ENCODE results near the gene IL1B.

The IL1B gene

GRCh38 chr2:112807233-112807807, 29.3 kb downstream of the IL1B start:
- DNase-seq (ENCODE audit: low read depth in 2 of 2), result no peak

DNA sequence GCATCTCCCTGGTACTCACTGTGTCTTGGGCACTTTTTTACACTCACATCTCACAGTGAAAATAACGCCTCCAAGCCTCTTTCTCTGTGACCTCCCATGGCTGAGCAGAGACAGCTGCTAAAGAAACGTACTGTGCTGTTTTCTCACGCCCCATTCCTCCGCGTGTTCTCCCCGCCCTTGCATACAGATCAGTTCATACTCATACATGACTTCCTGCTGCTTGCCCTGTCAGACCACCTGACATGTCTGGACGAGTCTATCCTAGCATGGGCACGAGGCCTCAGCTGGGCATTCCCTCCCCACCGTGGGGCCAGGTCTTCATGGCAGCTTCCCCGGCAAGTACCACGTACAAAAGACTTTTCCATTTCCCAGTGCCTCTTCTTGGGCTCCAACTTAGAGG, 31.0 kb downstream of the IL1B start:
- DNase-seq (ENCODE audit: low read depth in 2 of 2), result no peak

- DNase-seq (ENCODE audit: low read depth in 2 of 2), result no peak
Observed at GRCh38 chr2:112803691-112804521, 32.7 kb downstream of the IL1B start.

GRCh38 chr2:112800881-112801583, 35.5 kb downstream of the IL1B start:
- no peak for DNase-seq (ENCODE audit: low read depth in 2 of 2)

GRCh38 chr2:112798979-112799975, 37.3 kb downstream of the IL1B start:
- no peak for DNase-seq (ENCODE audit: low read depth in 2 of 2)

- no peak for DNase-seq (ENCODE audit: low read depth in 2 of 2)
Observed at GRCh38 chr2:112796486-112796885, 40.1 kb downstream of the IL1B start.

GRCh38 chr2:112795774-112796173, 40.8 kb downstream of the IL1B start:
- no peak for DNase-seq (ENCODE audit: low read depth in 2 of 2)

GRCh38 chr2:112794841-112795240, 41.7 kb downstream of the IL1B start:
- no peak for DNase-seq (ENCODE audit: low read depth in 2 of 2)

GRCh38 chr2:112794131-112794733, 42.3 kb downstream of the IL1B start:
- DNase-seq (ENCODE audit: low read depth in 2 of 2), result no peak

- DNase-seq (ENCODE audit: low read depth in 2 of 2), result no peak
Observed at GRCh38 chr2:112793449-112793978, 43.1 kb downstream of the IL1B start.

GRCh38 chr2:112792419-112792818, 44.2 kb downstream of the IL1B start:
- DNase-seq (ENCODE audit: low read depth in 2 of 2), result no peak

- DNase-seq (ENCODE audit: low read depth in 2 of 2), result no peak
Observed at GRCh38 chr2:112791693-112792230, 44.8 kb downstream of the IL1B start.

GRCh38 chr2:112791019-112791418, 45.6 kb downstream of the IL1B start:
- no peak for DNase-seq (ENCODE audit: low read depth in 2 of 2)

DNA sequence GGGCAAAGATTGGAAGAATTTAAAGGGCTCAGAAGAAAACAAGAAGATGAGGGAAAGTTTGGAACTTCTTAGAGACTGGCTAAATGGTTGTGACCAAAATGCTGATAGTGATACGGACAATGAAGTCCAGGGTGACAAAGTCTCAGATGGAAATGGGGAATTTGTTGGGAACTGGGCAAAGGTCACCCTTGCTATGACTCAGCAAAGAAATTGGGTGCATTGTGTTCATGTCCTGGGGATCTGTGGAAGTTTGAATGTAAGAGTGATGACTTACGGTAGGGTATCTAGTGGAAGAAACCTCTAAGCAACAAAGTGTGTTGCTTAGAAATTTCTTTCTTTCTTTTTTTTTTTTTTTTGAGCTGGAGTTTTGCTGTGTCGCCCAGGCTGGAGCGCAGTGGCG, 46.3 kb downstream of the IL1B start:
- DNase-seq (ENCODE audit: low read depth in 2 of 2), result no peak

DNA sequence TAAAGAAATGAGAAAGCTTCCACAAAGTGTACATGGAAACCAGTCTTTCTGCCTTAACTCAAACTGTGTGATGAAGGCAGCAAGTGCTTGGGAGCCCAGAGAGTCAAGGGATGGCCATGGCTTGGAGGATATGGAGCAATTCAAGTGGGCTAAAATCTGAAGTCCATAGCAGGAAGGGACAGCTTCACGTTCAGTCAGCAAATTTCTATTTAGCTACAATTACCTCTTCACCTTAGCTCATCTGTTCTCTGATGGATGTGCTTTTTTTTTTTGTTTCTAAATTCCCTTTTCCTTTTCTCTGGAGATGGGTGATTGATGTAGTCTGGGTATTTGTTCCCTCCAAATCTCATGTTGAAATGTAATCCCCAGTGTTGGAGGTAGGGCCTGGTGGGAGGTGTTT, 47.4 kb downstream of the IL1B start:
- no peak for DNase-seq (ENCODE audit: low read depth in 2 of 2)

DNA sequence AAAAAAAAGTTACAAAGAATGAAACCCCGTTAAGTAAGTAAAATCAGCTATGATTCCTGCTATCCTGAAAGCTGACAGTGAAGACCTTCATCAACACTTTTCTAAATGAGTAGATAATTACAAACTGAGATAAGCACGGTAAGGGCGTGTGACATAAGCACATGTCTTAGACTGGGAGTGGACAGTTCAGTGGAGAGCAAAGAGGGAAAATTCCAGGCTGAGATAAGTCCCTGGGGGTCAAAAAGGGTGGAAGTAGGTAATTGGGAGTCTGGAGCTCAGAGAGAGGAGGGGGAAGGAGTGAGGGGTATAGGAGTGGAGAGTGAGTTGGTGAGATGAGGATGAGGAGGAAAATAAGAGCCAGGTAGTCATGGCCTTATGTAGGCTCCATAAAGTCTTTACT, 47.9 kb downstream of the IL1B start:
- no peak for DNase-seq (ENCODE audit: low read depth in 2 of 2)

DNA sequence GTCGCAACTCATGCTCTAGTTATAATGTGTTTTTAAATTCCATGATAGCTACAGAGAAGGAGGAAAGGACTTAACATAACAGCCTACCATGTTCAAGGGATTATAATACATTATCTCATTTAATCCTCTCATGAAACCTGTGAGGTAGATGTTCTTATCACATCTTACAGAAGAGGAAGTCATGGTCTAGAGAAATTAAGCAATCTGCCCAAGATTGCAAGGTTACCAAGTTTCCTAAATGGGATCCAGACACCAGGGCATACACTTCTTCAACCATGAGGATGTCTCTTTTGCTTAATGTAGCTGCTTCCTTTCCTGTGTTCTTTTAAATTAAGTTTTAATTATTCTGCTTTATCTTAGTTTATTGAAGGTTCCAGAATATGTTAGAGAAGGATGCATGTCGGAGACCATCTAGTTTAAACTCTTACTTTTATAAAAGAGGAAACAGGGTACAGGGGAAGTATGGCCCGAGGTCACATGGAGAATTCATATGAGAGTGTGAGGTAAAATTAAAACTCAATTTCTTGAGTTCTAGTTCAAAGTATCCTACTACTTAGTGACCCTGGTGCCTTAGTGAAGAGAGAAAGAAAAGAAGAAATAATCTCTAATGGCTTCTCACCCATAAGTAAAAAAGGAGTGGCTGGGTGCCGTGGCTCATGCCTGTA, 48.7 kb downstream of the IL1B start:
- no peak for DNase-seq (ENCODE audit: low read depth in 2 of 2)

DNA sequence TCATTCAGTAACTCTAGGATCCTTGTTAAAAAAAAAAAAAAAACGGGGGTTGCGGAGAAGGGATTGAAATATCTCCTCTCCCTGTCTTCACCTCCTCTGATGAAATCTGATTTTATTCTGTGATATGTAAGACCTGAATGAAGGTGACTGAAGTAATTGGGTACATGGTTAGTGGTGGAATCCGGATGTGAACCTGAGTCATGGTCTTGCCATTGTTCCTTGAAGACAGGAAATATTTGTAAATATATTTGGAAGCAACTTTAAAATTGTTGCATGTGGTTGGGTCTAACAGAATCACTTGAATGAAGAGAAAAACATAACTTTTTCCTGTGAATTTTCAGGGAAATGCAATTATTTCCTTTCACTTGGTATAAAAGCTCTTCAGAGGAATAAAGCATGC, 49.3 kb downstream of the IL1B start:
- DNase-seq (ENCODE audit: low read depth in 2 of 2), result no peak

DNA sequence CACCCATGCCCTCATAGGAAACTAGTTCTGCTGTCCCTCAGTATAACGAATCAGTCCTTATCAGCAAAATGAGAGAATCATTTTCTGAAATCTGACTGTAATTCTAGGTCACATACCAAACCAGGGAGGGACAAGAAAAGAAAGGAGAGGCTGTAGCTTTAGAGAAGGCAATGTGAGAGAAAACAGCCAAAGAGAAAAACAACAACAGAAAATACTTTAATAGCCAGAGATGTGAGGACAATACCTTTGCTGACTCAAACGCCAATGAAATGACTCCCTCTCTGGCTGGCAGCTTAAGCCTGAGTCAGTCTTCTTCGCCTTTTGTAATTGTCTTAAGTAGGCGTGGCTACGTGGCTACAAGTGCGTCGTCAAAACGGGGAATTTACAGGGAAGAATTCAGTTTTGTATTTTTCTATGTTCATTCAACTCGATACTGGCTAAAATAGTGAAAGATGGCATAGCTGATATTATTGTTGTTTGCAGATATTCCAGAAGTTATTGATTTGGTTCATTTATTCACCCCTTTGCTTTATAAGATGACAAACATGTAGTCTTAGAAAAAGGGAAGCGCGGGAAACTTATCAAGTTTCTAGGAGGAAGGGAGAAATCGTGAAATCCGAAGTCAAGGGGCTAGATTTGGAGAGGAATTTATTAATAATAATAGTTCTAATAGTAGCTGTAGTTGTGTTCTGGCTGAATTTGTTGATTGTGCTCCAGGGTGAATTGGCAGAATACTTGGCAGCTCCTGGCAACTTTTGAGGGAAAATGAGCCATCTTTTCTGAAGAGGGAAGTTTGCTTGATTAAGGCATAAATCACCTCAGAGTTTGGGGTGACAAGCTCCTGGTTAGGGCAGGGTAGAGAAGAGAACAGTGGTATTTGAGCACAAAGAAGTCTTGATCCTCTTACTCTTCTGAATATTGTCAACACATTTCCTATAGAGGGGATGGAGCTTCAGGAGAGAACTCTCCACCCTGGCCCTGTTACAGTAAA, 52.1 kb downstream of the IL1B start, which contains the start of gene IL1A:
TSS of gene IL1A (minus strand) at position 295 of the 991 bp plus-strand sequence. CDS start 723 bp downstream, outside the sequence.
- no peak for DNase-seq (ENCODE audit: low read depth in 2 of 2)

All from stimulated activated CD4-positive, alpha-beta T cell treated with anti-CD3 and anti-CD28 coated beads, Interleukin-1b, Interleukin-23, amount 100 ng/mL, for 1 hour (primary cell).